ENCODE data around the gene ACBD5. TPM values are rescaled to one million over a fixed set of nuclear protein-coding genes. Genes with fewer than 3 reads are reported as not detected.

Gene ACBD5
- total and polyA plus RNA-seq, 11 donors = 28.3 to 86.0 (median 71.6) TPM

- no peaks in the 10 kb centered on the region for H3K9me3 ChIP-seq
- intact Hi-C loops (cut with DNase I) = loop anchor here in 4 of 10 donors (1.0 to 10.0 kb wide), 3 partner anchors 88 to 262 kb away; partner anchors contain the start of genes YME1L1 (in 3 of the 4), MASTL (in 1 of the 4) and RAB18 (in 1 of the 4)
Measured at GRCh38 chr10:27242951-27243551, 2.5 kb upstream of the ACBD5 start.

DNA sequence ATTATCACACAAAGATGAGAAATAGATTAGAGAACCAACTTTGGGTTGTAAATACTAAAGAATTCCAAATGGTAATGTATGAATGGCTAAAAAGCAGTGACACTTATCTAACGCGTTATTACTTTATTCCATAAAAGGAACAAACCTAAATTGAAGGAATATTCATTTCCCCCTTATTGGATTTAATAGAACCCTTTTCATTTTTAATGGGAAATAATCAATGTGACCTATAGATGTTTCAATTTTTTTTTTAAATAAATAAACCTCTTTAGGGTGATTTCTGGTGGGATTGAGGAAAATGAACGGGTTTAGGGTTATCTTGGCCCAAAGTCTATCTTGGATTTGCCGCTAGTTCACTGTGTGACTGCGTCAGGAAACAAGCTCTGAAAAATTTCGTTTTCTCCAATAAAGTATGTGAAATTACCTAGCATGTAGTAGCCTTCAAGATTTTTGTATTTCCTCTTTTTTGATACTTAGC, 1.9 kb upstream of the ACBD5 start:
- intact Hi-C loops (cut with DNase I) = loop anchor here in 4 of 10 donors (1.0 to 10.0 kb wide), 3 partner anchors 88 to 262 kb away; partner anchors contain the start of genes YME1L1 (in 3 of the 4), MASTL (in 1 of the 4) and RAB18 (in 1 of the 4)
- peaks cover 2 to 38% (median 30%) of the 10 kb centered on the region in 12 donors for H3K4me1 ChIP-seq
- DNase-seq (no peak), ATAC-seq (no peak)
- no peaks in the 10 kb centered on the region for H3K27me3 ChIP-seq
- peak overlapping the region; percentile 90 to 98 (median 96) for H3K27ac ChIP-seq
- no peaks in the 10 kb centered on the region for H3K9me3 ChIP-seq
- H3K4me3 ChIP-seq = peak overlapping the region; percentile 61 to 90 (median 80)
- 1 to 4% (median 2%) methylated on average over 6 of the region's 6 CpGs for WGBS, 4 donors
- TF ChIP-seq POLR2A (IDR thresholded peaks at IDR 0.05) = no peak
- TF ChIP-seq, protein P1, sequence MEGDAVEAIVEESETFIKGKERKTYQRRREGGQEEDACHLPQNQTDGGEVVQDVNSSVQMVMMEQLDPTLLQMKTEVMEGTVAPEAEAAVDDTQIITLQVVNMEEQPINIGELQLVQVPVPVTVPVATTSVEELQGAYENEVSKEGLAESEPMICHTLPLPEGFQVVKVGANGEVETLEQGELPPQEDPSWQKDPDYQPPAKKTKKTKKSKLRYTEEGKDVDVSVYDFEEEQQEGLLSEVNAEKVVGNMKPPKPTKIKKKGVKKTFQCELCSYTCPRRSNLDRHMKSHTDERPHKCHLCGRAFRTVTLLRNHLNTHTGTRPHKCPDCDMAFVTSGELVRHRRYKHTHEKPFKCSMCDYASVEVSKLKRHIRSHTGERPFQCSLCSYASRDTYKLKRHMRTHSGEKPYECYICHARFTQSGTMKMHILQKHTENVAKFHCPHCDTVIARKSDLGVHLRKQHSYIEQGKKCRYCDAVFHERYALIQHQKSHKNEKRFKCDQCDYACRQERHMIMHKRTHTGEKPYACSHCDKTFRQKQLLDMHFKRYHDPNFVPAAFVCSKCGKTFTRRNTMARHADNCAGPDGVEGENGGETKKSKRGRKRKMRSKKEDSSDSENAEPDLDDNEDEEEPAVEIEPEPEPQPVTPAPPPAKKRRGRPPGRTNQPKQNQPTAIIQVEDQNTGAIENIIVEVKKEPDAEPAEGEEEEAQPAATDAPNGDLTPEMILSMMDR (IDR thresholded peaks at IDR 0.05) = no peak
- peaks cover 0 to 8% (median 0%) of the 10 kb centered on the region in 9 donors for H3K36me3 ChIP-seq

More at GRCh38 chr10:27242951-27243551, 2.5 kb upstream of the ACBD5 start:
- Histone ChIP-seq H3K27ac (peak overlapping the region; percentile 90 to 98 (median 96)), H3K27me3 (no peaks in the 10 kb centered on the region), H3K4me1 (peaks cover 2 to 35% (median 26%) of the 10 kb centered on the region in 12 donors), H3K36me3 (peaks cover 0 to 7% (median 0%) of the 10 kb centered on the region in 9 donors), H3K4me3 (peak overlapping the region; percentile 61 to 90 (median 80))
- TF ChIP-seq, protein P1 (IDR thresholded peaks at IDR 0.05) = no peak
- no peak for TF ChIP-seq POLR2A (IDR thresholded peaks at IDR 0.05)
- 17 to 30% (median 22%) methylated on average over 12 of the region's 12 CpGs for WGBS, 4 donors
- ATAC-seq (peak; percentile 33 to 67 (median 42)), DNase-seq (peak in 4 of 5 donors; percentile 55 to 72 (median 64))

DNA sequence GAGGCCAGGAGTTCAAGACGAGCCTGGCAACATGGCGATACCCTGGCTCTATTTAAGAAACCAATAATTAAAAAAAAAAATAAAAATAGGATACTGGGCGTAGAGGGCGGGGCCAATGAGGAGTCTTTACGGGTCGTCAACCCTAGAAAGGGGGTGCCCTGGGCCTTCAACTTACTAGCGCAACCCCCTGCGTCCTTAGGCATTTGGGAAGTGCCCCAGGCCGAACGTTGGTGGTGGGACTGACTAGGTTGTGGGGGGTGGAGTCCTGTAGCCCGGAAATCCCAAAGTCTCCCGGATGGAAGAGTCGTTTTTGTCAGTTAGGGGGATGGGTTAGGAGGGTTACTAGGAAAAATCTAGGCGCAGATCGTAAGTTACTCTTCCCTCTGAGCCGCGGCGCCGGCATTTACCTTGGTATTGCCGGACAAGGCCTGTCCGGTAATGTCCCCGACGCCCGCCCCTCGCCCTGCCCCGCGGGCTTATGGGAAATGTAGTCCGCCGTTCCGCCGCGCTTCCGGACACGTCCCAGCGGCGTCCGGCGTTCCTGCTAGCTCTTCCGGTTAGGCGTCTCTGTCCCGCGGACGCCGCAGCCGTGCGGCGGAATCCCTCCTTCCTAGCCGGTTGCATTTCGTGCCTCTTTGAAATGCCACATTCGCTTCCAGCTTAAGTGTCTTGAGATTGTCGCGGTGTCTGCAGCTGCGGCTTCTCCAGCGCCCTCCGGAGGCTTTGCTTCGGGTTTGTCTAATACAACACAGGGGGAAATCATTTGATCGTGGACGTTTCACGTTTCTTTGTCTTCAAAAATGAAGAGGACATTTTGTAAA, 1.3 kb upstream of the ACBD5 start:
- ATAC-seq (peak; percentile 91 to 93 (median 91)), DNase-seq (peak; percentile 92 to 96 (median 94))
- H3K27ac ChIP-seq = peak overlapping the region; percentile 90 to 98 (median 96)
- peaks cover 2 to 43% (median 34%) of the 10 kb centered on the region in 12 donors for H3K4me1 ChIP-seq
- peak overlapping the region; percentile 61 to 90 (median 80) for H3K4me3 ChIP-seq
- intact Hi-C loops (cut with DNase I) = loop anchor here in 4 of 10 donors (1.0 to 10.0 kb wide), 3 partner anchors 87 to 263 kb away; partner anchors contain the start of genes YME1L1 (in 4 of the 4), MASTL (in 2 of the 4) and RAB18 (in 1 of the 4)
- peaks cover 0 to 8% (median 0%) of the 10 kb centered on the region in 9 donors for H3K36me3 ChIP-seq
- 2% methylated on average over 57 to 59 of the region's 59 CpGs for WGBS, 4 donors
- peak; percentile 75 to 91 for TF ChIP-seq POLR2A (IDR thresholded peaks at IDR 0.05)
- TF ChIP-seq, protein P1 (IDR thresholded peaks at IDR 0.05) = peak; percentile 11 to 52 (median 20)
- no peaks in the 10 kb centered on the region for H3K9me3 ChIP-seq
- no peaks in the 10 kb centered on the region for H3K27me3 ChIP-seq

All from heart left ventricle (tissue), 16 donors.